Mesodermal cell (in vitro differentiated cells): Measurements from ENCODE around the gene MT1M.

ENCODE experiments used
- H3K27ac ChIP-seq: 2 replicates; pipeline ENCODE4 v1.7.0; 2013; ENCODE audit warnings: mild to moderate bottlenecking, low read depth, low read length, moderate library complexity; ENCODE audit not compliant: severe bottlenecking
- H3K36me3 ChIP-seq: 2 replicates; pipeline ENCODE4 v1.7.1; 2013; ENCODE audit warnings: mild to moderate bottlenecking, low read length, moderate library complexity; ENCODE audit not compliant: control insufficient read depth, insufficient read depth
- H3K4me1 ChIP-seq: one replicate; pipeline ENCODE4 v1.7.1; 2013; ENCODE audit warnings: mild to moderate bottlenecking, low read length; ENCODE audit not compliant: insufficient read depth, control insufficient read depth, poor library complexity, severe bottlenecking
- H3K4me3 ChIP-seq: 2 replicates; pipeline ENCODE4 v1.7.0; 2013; ENCODE audit warnings: low read length, control low read depth, mild to moderate bottlenecking; ENCODE audit not compliant: insufficient read depth, poor library complexity, severe bottlenecking; ENCODE audit errors: extremely low read depth
- H3K9me3 ChIP-seq: 2 replicates; pipeline ENCODE4 v1.7.1; 2013; ENCODE audit warnings: mild to moderate bottlenecking, low read length, moderate library complexity; ENCODE audit not compliant: control insufficient read depth
- WGBS, 2 experiments: methylation state at CpG; one replicate each; pipeline ENCODE4 v1.1.5; 2013; ENCODE audit warnings: missing lambda C conversion rate in 2 of 2; ENCODE audit not compliant: insufficient coverage in 2 of 2; 5-methylcytosine and 5-hydroxymethylcytosine counted together

MT1M gene

GRCh38 chr16:56630134-56630533, 2.3 kb upstream of the MT1M start:
- H3K36me3 ChIP-seq, result no peaks in the 10 kb centered on the region
- H3K27ac ChIP-seq, result no peak overlapping the region
- 72 to 81% methylated on average over 2 to 3 of the region's 3 CpGs for WGBS, 2 experiments
- peaks cover 9% of the 10 kb centered on the region for H3K4me1 ChIP-seq
- no peak overlapping the region for H3K4me3 ChIP-seq
- no peaks in the 10 kb centered on the region for H3K9me3 ChIP-seq

DNA sequence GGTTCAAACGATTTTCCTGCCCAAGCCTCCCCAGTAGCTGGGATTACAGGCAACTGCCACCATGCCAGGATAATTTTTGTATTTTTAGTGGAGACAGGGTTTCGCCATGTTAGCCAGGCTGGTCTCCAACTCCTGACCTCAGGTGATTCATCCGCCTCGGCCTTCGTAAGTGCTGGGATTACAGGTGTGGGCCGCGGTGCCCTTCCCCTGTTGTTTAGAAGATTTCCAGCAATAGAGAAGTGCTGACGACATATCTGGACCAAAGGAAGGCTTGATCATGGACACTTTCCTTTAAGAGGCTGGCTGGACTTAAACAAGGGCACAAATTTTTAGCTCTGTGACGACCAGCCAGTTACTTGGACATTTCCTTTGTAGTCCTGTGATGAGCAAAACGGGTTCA, 1.3 kb upstream of the MT1M start:
- no peaks in the 10 kb centered on the region for H3K36me3 ChIP-seq
- H3K27ac ChIP-seq, result no peak overlapping the region
- no peak overlapping the region for H3K4me3 ChIP-seq
- H3K9me3 ChIP-seq, result no peaks in the 10 kb centered on the region
- 73 to 78% methylated on average over 9 to 10 of the region's 10 CpGs for whole genome bisulfite sequencing, 2 experiments
- H3K4me1 ChIP-seq, result peaks cover 11% of the 10 kb centered on the region

DNA sequence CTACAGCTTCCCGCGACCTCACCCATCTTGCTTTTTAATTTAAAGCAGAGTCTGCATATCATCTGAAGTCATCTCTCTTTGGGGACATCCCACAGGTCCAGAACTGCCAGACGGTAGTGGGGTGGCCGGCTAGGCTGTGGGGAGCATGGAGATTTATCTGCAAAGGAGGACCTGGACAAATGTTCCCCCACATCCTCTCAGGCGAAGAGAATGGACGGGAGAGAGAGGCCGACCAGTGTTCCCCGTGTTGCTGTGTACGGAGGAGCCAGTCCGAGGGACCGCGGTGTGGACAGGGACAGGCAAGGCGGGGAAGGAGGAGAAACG, 665 bp upstream of the MT1M start:
- H3K4me1 ChIP-seq, result peaks cover 11% of the 10 kb centered on the region
- H3K36me3 ChIP-seq, result no peaks in the 10 kb centered on the region
- peak overlapping the region; percentile 24 for H3K4me3 ChIP-seq
- WGBS, 2 experiments, result 10 to 16% methylated on average over 9 to 12 of the region's 14 CpGs
- no peaks in the 10 kb centered on the region for H3K9me3 ChIP-seq
- no peak overlapping the region for H3K27ac ChIP-seq

GRCh38 chr16:56632848-56633365, 448 bp downstream of the MT1M start:
- Histone ChIP-seq H3K36me3 (no peaks in the 10 kb centered on the region), H3K9me3 (no peaks in the 10 kb centered on the region), H3K4me3 (peak overlapping the region; percentile 24), H3K27ac (no peak overlapping the region), H3K4me1 (peaks cover 11% of the 10 kb centered on the region)
- WGBS, 2 experiments, result 11 to 12% methylated on average over 3 of the region's 6 CpGs

DNA sequence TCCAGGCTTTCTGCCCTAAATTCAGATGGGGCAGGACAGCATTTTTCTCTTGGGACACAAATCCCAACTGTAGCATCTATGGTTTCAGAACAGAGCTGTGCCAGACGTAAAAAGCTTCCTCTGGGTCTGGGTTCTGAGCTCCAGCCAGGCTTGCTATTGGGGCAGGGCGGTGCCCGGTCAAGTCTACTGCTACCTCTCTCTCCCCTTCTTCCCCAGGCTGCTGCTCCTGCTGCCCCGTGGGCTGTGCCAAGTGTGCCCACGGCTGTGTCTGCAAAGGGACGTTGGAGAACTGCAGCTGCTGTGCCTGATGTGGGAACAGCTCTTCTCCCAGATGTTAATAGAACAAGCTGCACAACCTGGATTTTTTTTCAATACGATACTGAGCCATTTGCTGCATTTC, 1.1 kb downstream of the MT1M start:
- Histone ChIP-seq H3K36me3 (no peaks in the 10 kb centered on the region), H3K4me3 (no peak overlapping the region), H3K27ac (no peak overlapping the region), H3K4me1 (peaks cover 11% of the 10 kb centered on the region), H3K9me3 (no peaks in the 10 kb centered on the region)
- 20 to 30% methylated on average over 6 of the region's 7 CpGs for WGBS, 2 experiments

DNA sequence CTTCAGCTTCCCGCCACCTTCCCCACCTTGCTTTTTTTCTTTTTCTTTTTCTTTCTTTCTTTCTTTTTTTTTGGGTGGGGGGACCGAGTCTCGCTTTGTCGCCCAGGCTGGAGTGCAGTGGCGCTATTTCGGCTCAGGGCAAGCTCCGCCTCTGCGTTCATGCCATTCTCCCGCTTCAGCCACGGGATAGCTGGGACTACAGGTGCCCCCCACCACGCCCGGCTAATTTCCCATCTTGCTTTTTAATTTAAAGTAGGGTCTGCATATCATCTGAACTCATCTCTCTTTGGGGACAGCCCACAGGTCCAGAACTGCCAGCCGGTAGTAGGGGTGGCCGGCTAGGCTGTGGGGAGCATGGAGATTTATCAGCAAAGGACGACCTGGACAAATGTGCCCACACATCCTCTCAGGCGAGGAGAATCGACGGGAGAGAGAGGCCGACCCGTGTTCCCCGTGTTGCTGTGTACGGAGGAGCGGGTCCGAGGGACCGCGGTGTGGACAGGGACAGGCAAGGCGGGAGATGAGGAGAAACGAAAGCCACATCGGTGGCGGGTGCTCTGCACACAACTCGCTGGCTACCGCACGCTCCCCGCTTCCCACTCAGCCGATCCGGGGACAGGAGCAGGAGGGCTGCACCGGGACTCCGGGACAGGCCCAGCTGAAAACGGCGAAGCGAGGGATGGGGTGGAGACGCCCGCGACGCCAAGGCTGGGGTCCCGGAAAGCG, 2.4 kb downstream of the MT1M start:
- peaks cover 11% of the 10 kb centered on the region for H3K4me1 ChIP-seq
- no peaks in the 10 kb centered on the region for H3K36me3 ChIP-seq
- WGBS, 2 experiments, result 2% methylated on average over 37 to 41 of the region's 47 CpGs
- H3K4me3 ChIP-seq, result no peak overlapping the region
- no peaks in the 10 kb centered on the region for H3K9me3 ChIP-seq
- H3K27ac ChIP-seq, result no peak overlapping the region

GRCh38 chr16:56635441-56635967, 3.0 kb downstream of the MT1M start:
- no peak overlapping the region for H3K27ac ChIP-seq
- 1 to 2% methylated on average over 26 of the region's 40 CpGs for WGBS, 2 experiments
- H3K4me1 ChIP-seq, result peaks cover 11% of the 10 kb centered on the region
- no peak overlapping the region for H3K4me3 ChIP-seq
- no peaks in the 10 kb centered on the region for H3K36me3 ChIP-seq
- H3K9me3 ChIP-seq, result no peaks in the 10 kb centered on the region

GRCh38 chr16:56636616-56637413, 4.4 kb downstream of the MT1M start:
- Histone ChIP-seq H3K4me3 (no peak overlapping the region), H3K4me1 (peaks cover 11% of the 10 kb centered on the region), H3K36me3 (no peaks in the 10 kb centered on the region), H3K27ac (no peak overlapping the region), H3K9me3 (no peaks in the 10 kb centered on the region)
- 15 to 28% methylated on average over 5 to 7 of the region's 9 CpGs for WGBS, 2 experiments

GRCh38 chr16:56637814-56638750, 5.6 kb downstream of the MT1M start, which contains the start of gene MT1A:
TSS of gene MT1A (plus strand) at chr16:56638666. CDS start at chr16:56638739, 73 bp downstream.
- 2% methylated on average over 56 to 62 of the region's 68 CpGs for WGBS, 2 experiments
- Histone ChIP-seq H3K27ac (no peak within 1 kb of the TSS), H3K4me1 (peaks cover 7% of the 10 kb centered on the region), H3K9me3 (no peaks in the 10 kb centered on the region), H3K4me3 (peak within 1 kb of the TSS; percentile 26), H3K36me3 (no peaks in the 10 kb centered on the region)

- WGBS, 2 experiments, result 100% methylated on average over 1 of the region's 1 CpG; no CpG with 5 or more reads in 1 of the 2 experiments
- Histone ChIP-seq H3K9me3 (no peaks in the 10 kb centered on the region), H3K27ac (no peak overlapping the region), H3K36me3 (no peaks in the 10 kb centered on the region), H3K4me3 (no peak overlapping the region), H3K4me1 (peaks cover 7% of the 10 kb centered on the region)
Measured at GRCh38 chr16:56639045-56639444, 6.6 kb downstream of the MT1M start.
